Measurements from ENCODE around the gene PCDHGB2. TPM values are rescaled to one million over a fixed set of nuclear protein-coding genes. Genes with fewer than 3 reads are reported as not detected.

Gene PCDHGB2
- total RNA-seq, 4 donors from 2014 or later, result 2.1 to 5.3 (median 3.8) TPM

GRCh38 chr5:141343953-141344463, 15.8 kb upstream of the PCDHGB2 start:
- TF ChIP-seq, protein P1, sequence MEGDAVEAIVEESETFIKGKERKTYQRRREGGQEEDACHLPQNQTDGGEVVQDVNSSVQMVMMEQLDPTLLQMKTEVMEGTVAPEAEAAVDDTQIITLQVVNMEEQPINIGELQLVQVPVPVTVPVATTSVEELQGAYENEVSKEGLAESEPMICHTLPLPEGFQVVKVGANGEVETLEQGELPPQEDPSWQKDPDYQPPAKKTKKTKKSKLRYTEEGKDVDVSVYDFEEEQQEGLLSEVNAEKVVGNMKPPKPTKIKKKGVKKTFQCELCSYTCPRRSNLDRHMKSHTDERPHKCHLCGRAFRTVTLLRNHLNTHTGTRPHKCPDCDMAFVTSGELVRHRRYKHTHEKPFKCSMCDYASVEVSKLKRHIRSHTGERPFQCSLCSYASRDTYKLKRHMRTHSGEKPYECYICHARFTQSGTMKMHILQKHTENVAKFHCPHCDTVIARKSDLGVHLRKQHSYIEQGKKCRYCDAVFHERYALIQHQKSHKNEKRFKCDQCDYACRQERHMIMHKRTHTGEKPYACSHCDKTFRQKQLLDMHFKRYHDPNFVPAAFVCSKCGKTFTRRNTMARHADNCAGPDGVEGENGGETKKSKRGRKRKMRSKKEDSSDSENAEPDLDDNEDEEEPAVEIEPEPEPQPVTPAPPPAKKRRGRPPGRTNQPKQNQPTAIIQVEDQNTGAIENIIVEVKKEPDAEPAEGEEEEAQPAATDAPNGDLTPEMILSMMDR (IDR thresholded peaks at IDR 0.05; ENCODE audit: low read depth), result no peak

DNA sequence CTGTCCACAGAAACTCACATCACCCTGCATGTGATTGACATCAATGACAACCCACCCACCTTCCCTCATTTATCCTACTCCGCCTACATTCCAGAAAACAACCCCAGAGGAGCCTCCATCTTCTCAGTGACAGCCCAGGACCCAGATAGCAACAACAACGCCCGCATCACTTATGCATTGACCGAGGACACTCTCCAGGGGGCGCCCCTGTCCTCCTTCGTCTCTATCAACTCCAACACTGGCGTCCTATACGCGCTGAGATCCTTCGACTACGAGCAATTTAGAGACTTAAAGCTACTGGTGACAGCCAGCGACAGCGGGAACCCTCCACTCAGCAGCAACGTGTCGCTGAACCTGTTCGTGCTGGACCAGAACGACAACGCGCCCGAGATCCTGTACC, 14.5 kb upstream of the PCDHGB2 start:
- TF ChIP-seq, protein P1 (IDR thresholded peaks at IDR 0.05; ENCODE audit: low read depth), result no peak

DNA sequence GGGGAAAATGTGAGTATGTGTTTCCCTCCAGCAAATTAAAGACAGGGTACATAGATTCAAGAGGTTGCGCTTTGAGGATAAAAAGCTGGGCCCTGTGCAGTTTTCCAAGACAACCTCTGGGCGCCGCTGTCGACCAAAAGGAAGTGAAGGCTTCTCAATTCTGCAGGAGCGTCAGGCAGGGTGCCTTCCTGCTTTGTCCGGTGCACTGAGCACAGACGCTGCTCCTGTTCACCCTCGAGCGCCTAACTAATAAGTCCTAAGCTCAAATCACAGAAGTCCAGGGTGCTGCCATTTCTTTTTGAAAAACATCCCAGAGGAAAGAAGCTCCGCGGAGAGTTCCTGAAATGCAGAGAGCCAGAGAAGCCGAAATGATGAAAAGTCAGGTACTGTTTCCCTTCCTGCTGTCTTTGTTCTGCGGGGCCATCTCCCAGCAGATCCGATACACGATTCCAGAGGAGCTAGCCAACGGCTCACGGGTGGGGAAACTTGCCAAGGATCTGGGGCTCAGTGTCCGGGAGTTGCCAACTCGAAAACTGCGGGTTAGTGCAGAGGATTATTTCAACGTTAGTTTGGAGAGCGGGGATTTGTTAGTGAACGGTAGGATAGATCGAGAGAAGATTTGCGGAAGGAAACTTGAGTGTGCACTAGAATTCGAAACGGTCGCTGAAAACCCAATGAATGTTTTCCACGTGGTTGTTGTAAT, 9.7 kb upstream of the PCDHGB2 start, which contains the start of gene PCDHGB1:
TSS of gene PCDHGB1 (plus strand) at position 183 of the 703 bp plus-strand sequence. CDS start at position 345, 162 bp downstream.
- TF ChIP-seq, protein P1 (IDR thresholded peaks at IDR 0.05; ENCODE audit: low read depth), result no peak

- TF ChIP-seq, protein P1 (IDR thresholded peaks at IDR 0.05; ENCODE audit: low read depth), result no peak
Measured at GRCh38 chr5:141351591-141351990, 8.2 kb upstream of the PCDHGB2 start.

DNA sequence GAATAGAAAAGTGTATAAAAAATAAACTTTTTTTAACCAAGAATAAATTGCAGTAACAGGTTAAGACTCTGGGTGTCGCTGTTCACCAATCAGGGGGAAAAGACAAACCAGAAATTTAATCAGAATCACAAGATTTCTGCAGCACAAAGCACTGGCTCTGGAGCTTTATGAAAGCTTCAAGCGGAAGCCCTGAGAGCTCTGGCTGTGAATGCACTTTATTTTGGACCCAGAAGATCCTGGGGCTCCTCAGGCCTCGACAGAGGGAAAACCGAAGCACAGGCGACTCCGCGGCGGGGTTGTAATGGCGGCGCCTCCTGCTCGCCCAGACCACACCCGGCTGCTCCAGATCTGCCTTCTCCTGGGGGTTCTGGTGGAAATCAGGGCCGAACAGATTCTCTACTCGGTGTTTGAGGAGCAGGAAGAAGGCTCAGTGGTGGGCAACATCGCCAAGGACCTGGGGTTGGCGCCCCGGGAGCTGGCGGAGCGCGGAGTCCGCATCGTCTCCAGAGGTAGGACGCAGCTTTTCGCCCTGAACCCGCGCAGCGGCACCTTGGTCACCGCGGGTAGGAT, 4.8 kb upstream of the PCDHGB2 start, which contains the start of gene PCDHGA4:
TSS of gene PCDHGA4 (plus strand) at position 122 of the 570 bp plus-strand sequence. CDS start at position 209, 87 bp downstream.
- TF ChIP-seq, protein P1 (IDR thresholded peaks at IDR 0.05; ENCODE audit: low read depth), result no peak

- TF ChIP-seq, protein P1 (IDR thresholded peaks at IDR 0.05; ENCODE audit: low read depth), result no peak
Measured at GRCh38 chr5:141355641-141356040, 4.2 kb upstream of the PCDHGB2 start.

DNA sequence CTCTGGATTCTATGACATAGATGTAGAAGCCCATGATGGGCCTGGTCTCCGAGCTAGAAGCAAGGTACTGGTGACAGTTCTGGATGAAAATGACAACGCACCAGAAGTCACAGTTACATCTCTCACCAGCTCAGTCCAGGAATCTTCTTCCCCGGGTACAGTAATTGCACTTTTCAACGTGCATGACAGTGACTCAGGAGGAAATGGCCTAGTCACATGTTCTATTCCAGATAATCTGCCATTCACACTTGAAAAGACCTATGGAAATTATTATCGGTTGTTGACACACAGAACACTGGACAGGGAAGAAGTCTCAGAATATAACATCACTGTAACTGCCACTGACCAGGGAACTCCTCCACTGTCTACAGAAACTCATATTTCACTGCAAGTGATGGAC, 3.7 kb upstream of the PCDHGB2 start:
- TF ChIP-seq, protein P1 (IDR thresholded peaks at IDR 0.05; ENCODE audit: low read depth), result no peak

Measured in subcutaneous adipose tissue (tissue), 4 donors.